OCI-LY7 (cell line): ENCODE data around the gene NKG7. TPM values are rescaled to one million over a fixed set of nuclear protein-coding genes. Genes with fewer than 3 reads are reported as not detected.

ENCODE experiments used
- BruUV-seq: library from RNA; stranded (reverse); fragments of 400-500 nt; replicated peaks from 2 replicates; lab custom pipeline; 2021; lab: Mats Ljungman, UMichigan
- CTCF ChIA-PET: fragments of 300-600 bp; sonication (Branson Sonifier 250); formaldehyde crosslinking; loops from one replicate; lab custom pipeline; 2022; ENCODE audit warnings: antibody characterized with exemption; ENCODE audit not compliant: unreplicated experiment; lab: Charles Lee
- POLR2A ChIA-PET: fragments of 300-600 bp; sonication (Branson Sonifier 250); formaldehyde crosslinking; loops from one replicate; lab custom pipeline; 2022; ENCODE audit warnings: antibody characterized with exemption; lab: Charles Lee
- DNase-seq: peaks from one replicate; pipeline ENCODE4 v3.0.0-alpha.2; 2015; ENCODE audit warnings: low spot score
- H2AFZ ChIP-seq: fragments of 200-600 bp; sonication (generic), shearing (Covaris generic); 2 replicates; pipeline ENCODE4 v1.6.1; 2014; ENCODE audit warnings: mild to moderate bottlenecking, antibody characterized with exemption, low read length, moderate library complexity
- H3K27ac ChIP-seq: fragments of 200-600 bp; sonication (generic); 2 replicates; pipeline ENCODE4 v1.5.1; 2014; ENCODE audit warnings: mixed run types, low read depth, mild to moderate bottlenecking, moderate library complexity, low read length, inconsistent platforms; ENCODE audit not compliant: poor library complexity, severe bottlenecking
- H3K36me3 ChIP-seq: fragments of 200-600 bp; sonication (generic); 2 replicates; pipeline ENCODE4 v1.6.1; 2014; ENCODE audit warnings: mild to moderate bottlenecking, antibody characterized with exemption, low read length, moderate library complexity, mixed read lengths; ENCODE audit not compliant: insufficient read depth
- H3K4me1 ChIP-seq: fragments of 200-600 bp; sonication (generic); 2 replicates; pipeline ENCODE4 v1.5.1; 2014; ENCODE audit warnings: mild to moderate bottlenecking, low read length; ENCODE audit not compliant: insufficient read depth, poor library complexity, severe bottlenecking
- H3K4me2 ChIP-seq: fragments of 200-600 bp; sonication (generic); 2 replicates; pipeline ENCODE4 v1.6.1; 2014; ENCODE audit warnings: mild to moderate bottlenecking, low read length
- H3K4me3 ChIP-seq: fragments of 200-600 bp; sonication (generic); 2 replicates; pipeline ENCODE4 v1.5.1; 2014; ENCODE audit warnings: mild to moderate bottlenecking, low read depth, low read length; ENCODE audit not compliant: poor library complexity, severe bottlenecking
- H3K79me2 ChIP-seq: fragments of 200-600 bp; sonication (generic); 2 replicates; pipeline ENCODE4 v1.6.1; 2016; ENCODE audit warnings: low read depth, mild to moderate bottlenecking, low read length, moderate library complexity, mixed read lengths; ENCODE audit not compliant: insufficient read depth
- H3K9me2 ChIP-seq: fragments of 200-600 bp; sonication (generic); 2 replicates; pipeline ENCODE4 v1.6.1; 2016; ENCODE audit warnings: mild to moderate bottlenecking, low read length, mixed read lengths; ENCODE audit not compliant: insufficient read depth
- H3K9me3 ChIP-seq: fragments of 200-600 bp; sonication (generic); 2 replicates; pipeline ENCODE4 v1.6.1; 2014; ENCODE audit warnings: mild to moderate bottlenecking, mixed run types, low read length, mixed read lengths
- H4K20me1 ChIP-seq: fragments of 200-600 bp; sonication (generic); 2 replicates; pipeline ENCODE4 v1.6.1; 2014; ENCODE audit warnings: mild to moderate bottlenecking, antibody characterized with exemption, low read length, moderate library complexity, mixed read lengths; ENCODE audit not compliant: insufficient read depth
- EZH2phosphoT487 ChIP-seq: fragments of 200-600 bp; sonication (generic); IDR thresholded peaks from 2 replicates; pipeline ENCODE4 v1.6.1; 2018; ENCODE audit warnings: low read depth, borderline replicate concordance, mild to moderate bottlenecking, mixed run types, antibody characterized with exemption, low read length, moderate library complexity, mixed read lengths
- intact Hi-C: fragments of 100-400 bp; cut with micrococcal nuclease; formaldehyde crosslinking; loops from one replicate; pipeline ENCODE4 v1.10.0; 2022; ENCODE audit not compliant: unreplicated experiment
- total RNA-seq, 2 experiments: library from RNA; depleted of rRNA in 1 of 2; stranded (reverse); fragments of >200 nt in 1 of 2; shearing (Covaris generic) in 1 of 2; gene quantifications; 2 replicates each; pipeline ENCODE4 v1.2.3, GENCODE V29; 2014 to 2022
- TF ChIP-seq, protein P1 (sequence below): fragments of 200-600 bp; sonication (generic); conservative IDR thresholded peaks from 2 replicates; pipeline ENCODE4 v1.5.1; 2014; ENCODE audit warnings: mild to moderate bottlenecking, antibody characterized with exemption, low read length, moderate library complexity, mixed read lengths

The NKG7 gene
- total RNA-seq, 2 experiments from 2014 or later = not detected

GRCh38 chr19:51396175-51396574, 23.7 kb upstream of the NKG7 start:
- TF ChIP-seq EZH2phosphoT487 = no peak
- TF ChIP-seq, protein P1, sequence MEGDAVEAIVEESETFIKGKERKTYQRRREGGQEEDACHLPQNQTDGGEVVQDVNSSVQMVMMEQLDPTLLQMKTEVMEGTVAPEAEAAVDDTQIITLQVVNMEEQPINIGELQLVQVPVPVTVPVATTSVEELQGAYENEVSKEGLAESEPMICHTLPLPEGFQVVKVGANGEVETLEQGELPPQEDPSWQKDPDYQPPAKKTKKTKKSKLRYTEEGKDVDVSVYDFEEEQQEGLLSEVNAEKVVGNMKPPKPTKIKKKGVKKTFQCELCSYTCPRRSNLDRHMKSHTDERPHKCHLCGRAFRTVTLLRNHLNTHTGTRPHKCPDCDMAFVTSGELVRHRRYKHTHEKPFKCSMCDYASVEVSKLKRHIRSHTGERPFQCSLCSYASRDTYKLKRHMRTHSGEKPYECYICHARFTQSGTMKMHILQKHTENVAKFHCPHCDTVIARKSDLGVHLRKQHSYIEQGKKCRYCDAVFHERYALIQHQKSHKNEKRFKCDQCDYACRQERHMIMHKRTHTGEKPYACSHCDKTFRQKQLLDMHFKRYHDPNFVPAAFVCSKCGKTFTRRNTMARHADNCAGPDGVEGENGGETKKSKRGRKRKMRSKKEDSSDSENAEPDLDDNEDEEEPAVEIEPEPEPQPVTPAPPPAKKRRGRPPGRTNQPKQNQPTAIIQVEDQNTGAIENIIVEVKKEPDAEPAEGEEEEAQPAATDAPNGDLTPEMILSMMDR = no peak
- Histone ChIP-seq H3K4me3 (peak overlapping the region; percentile 85), H3K9me3 (no peaks in the 10 kb centered on the region), H3K9me2 (no peaks in the 10 kb centered on the region), H3K4me2 (peak overlapping the region; percentile 95), H3K79me2 (no peaks in the 10 kb centered on the region; the same call in 1 of the 2 replicates), H4K20me1 (no peaks in the 10 kb centered on the region), H3K36me3 (no peaks in the 10 kb centered on the region), H3K4me1 (peaks cover 25% of the 10 kb centered on the region), H3K27ac (peak overlapping the region; percentile 93), H2AFZ (no peak overlapping the region)
- no peak for DNase-seq
- POLR2A ChIA-PET = interaction anchor here (1.3 to 1.9 kb wide), 2 partner anchors 21 to 28 kb away, joined by 6 to 11 read pairs; partner anchors contain the start of gene SIGLEC10
- no TSS peak for BruUV-seq
- CTCF ChIA-PET = no interaction called here
- intact Hi-C loops = no loop called here

DNA sequence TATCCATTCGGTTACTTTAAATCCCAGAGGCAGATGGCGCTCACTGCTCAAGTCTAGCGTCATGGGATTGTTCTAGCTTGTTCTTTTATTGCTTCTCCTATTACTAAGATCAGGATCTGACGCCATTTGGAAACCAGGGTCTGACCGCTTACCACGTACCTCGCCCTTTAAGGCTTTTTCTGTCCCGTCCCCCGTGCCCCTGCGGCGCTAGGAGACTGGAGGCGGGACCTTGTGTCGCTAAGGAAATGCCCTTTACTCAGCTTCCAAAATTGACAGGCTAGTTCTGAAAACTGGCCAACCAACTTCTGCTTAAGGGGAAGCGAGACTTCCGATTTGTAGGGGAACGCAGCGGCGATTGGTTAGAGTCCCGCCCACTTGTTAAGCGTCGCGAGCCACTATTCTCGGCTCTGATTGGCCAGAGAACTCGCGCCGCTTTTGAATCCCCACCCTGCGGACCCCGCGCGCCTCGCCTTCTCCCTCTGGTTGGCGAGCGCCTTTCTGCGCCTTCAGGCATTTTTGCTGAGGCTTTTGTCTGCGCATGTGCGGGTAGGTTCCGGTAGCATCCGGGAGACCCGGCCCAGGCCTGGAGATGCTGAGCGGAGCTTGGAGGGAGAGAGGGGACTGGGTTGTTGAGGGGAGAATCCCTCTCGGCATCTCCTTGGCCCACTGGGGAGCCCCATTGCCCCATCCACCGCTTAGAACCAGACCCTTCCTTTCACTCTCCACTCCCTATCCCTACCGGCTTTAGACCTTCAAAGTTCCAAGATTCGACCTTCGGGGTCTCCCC, 21.8 kb upstream of the NKG7 start:
- Histone ChIP-seq H4K20me1 (no peaks in the 10 kb centered on the region), H3K27ac (peak overlapping the region; percentile 93), H3K36me3 (no peaks in the 10 kb centered on the region), H3K9me2 (no peaks in the 10 kb centered on the region), H3K9me3 (no peaks in the 10 kb centered on the region), H2AFZ (peak overlapping the region; percentile 83), H3K4me1 (peaks cover 30% of the 10 kb centered on the region), H3K79me2 (no peaks in the 10 kb centered on the region; the same call in 1 of the 2 replicates), H3K4me2 (peak overlapping the region; percentile 95), H3K4me3 (peak overlapping the region; percentile 85)
- peak; percentile 100 for DNase-seq
- POLR2A ChIA-PET = interaction anchor here (0.5 to 1.1 kb wide), 3 partner anchors 13 to 1048 kb away, joined by 3 read pairs; partner anchors contain the start of gene SIGLEC10
- CTCF ChIA-PET = no interaction called here
- no TSS peak for BruUV-seq
- intact Hi-C loops = loop anchor here (1.0 kb wide), 1 partner anchor 56 kb away; no protein-coding TSS in a partner anchor
- TF ChIP-seq EZH2phosphoT487 = no peak
- TF ChIP-seq, protein P1 = peak; percentile 30; the same call in 1 of the 2 replicates

GRCh38 chr19:51392701-51393100, 20.2 kb upstream of the NKG7 start:
- intact Hi-C loops = no loop called here
- no peaks in the 10 kb centered on the region; the same call in 1 of the 2 replicates for H3K79me2 ChIP-seq
- CTCF ChIA-PET = no interaction called here
- BruUV-seq = no TSS peak
- no peak overlapping the region for H3K27ac ChIP-seq
- H3K9me2 ChIP-seq = no peaks in the 10 kb centered on the region
- DNase-seq = no peak
- peaks cover 30% of the 10 kb centered on the region for H3K4me1 ChIP-seq
- no peak overlapping the region for H3K4me2 ChIP-seq
- no peak overlapping the region for H3K4me3 ChIP-seq
- TF ChIP-seq, protein P1 = no peak
- TF ChIP-seq EZH2phosphoT487 = no peak
- no peaks in the 10 kb centered on the region for H4K20me1 ChIP-seq
- H3K36me3 ChIP-seq = no peaks in the 10 kb centered on the region
- no peaks in the 10 kb centered on the region for H3K9me3 ChIP-seq
- H2AFZ ChIP-seq = peak overlapping the region; percentile 39; the same call in 1 of the 2 replicates
- POLR2A ChIA-PET = no interaction called here
